Activated CD4-positive, alpha-beta T cell treated with anti-CD3 and anti-CD28 coated beads, Interleukin-10, Interleukin-2, amounts not matched to agents 100 ng/mL and 50 ng/mL, durations not matched to agents 16 hours and 8 hours (primary cell): ENCODE measurements around the gene CCDC78.

Experiments
- DNase-seq: peaks from one replicate; pipeline ENCODE4 v3.0.0-alpha.2; 2020

Gene CCDC78

DNA sequence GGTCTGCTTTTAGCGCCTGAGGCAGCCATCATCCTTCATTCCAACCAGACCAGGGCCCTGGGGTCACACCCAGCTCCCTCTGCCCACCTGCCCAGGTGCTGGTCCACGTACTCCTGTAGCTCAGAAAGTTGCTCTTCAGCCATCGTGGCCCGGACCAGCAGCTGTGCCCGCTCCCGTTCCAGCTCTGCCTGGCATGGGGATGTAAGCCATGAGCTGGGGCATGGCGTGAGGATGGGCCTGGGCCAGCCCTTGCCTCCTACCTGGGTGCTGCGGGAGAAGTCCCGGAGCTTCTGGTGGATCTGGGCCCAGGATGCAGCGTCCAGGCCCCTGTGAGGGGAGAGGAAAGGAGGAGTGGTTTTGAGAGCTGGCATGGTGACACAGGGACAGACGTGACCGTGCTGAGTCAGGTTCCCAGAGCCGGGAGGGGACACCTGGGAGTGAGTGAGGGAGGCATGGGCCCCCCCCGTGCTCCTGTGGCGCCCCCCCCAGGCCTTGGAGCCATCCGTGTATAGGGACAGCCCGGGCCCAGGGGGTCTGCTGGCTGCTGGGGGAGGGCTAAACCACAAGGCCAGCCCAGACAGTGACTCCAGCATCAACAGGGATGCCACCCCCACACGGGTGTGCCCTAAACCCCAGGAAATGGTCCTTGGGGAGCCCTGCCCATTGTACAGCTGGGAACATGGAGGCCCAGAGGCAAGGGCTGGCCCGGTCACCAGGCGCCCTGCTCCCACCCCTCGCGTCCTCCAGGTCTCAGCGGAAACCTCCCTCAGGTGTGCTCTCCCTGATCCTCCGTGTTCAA lies 3.2 kb downstream of the CCDC78 start:
- no peak for DNase-seq

DNA sequence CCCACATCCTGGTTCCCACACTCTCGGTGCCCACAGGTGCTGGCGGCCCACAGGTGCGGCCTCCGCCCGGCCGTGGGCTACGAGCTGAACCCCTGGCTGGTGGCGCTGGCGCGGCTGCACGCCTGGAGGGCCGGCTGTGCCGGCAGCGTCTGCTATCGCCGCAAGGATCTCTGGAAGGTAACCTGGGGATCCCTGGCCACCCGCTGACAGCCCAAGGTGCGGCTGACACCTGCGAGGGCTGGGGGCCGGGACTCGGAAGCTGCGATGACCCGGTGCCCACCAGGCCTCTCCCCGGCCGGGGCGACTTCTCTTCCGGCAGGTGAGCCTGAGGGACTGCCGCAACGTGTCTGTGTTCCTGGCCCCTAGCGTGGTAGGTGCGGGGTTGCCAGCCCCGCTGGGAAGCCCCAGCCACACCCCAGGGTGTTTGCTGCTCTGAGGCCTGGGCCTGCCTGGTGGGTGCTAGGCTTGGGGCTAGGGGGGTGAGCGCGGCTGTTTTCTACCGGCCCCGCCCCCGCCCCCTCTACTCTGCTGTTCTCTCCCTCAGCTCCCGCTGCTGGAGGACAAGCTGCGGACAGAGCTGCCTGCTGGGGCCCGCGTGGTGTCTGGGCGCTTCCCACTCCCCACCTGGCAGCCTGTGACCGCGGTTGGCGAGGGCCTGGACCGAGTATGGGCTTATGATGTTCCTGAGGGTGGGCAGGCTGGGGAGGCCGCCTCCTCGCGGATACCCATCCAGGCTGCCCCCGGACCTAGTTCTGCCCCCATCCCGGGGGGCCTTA lies 4.3 kb downstream of the CCDC78 start:
- no peak for DNase-seq

DNA sequence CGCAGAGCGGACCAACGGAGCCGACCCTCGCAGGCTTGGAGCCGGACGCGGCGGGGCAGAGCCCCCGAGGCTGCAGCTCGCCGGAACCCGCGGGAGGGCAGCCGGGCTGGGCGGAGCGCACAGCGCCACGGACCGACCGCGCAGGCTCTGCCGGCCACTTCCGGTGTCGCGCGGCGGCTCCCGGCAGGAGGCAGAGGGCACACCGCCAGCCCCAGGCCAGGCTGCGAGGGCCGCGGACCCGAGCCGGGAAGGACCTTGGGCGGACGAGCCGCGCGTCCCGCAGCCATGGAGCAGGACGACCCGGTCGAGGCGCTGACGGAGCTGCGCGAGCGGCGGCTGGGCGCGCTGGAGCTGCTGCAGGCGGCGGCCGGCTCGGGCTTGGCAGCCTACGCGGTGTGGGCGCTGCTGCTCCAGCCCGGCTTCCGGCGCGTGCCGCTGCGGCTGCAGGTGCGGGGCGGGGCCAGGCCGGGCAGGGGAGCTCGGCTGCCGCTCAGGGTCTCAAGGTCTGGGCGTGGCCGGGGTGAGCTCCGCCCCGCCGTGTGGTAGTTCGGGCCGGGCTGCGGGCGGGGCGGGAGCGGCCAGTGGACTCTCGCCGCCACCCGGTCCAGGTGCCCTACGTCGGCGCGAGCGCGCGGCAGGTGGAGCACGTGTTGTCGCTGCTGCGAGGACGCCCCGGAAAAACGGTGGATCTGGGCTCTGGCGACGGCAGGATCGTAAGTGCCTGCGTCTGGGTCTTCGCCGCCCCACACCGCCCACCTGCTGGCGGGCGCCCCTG lies 5.1 kb downstream of the CCDC78 start, which contains the start of gene ANTKMT:
ANTKMT (plus strand) TSS at position 157 of the 775 bp plus-strand sequence; CDS start at position 286, 129 bp downstream.
- peak; percentile 91 for DNase-seq

DNA sequence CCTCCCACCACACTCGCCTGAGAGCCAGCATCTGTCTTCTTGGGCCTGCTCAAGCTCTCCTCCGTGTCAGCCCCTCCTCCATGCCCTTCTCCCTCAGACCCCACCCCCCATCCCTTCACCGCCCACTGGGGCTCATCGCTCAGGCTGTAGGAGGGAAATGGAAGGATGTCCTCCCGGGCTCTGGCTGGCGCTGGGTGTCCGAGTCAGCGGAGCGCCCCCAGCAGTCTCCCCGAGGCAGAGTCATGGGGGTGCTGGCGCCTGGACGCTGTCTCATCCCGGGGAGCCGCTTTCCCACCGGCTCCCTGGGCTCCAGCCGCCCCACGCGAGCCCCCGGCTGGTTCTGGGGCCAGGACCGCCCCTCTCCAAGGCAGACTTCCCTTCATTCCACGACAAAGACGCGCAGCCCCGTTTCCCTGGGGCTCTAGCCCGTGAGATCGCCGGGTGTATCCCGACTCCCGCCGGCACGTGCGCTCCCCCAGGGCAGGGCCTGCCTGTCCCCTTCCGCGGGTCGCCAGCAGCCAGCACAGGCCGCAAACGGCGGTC lies 5.7 kb downstream of the CCDC78 start:
- DNase-seq: peak; percentile 76

DNA sequence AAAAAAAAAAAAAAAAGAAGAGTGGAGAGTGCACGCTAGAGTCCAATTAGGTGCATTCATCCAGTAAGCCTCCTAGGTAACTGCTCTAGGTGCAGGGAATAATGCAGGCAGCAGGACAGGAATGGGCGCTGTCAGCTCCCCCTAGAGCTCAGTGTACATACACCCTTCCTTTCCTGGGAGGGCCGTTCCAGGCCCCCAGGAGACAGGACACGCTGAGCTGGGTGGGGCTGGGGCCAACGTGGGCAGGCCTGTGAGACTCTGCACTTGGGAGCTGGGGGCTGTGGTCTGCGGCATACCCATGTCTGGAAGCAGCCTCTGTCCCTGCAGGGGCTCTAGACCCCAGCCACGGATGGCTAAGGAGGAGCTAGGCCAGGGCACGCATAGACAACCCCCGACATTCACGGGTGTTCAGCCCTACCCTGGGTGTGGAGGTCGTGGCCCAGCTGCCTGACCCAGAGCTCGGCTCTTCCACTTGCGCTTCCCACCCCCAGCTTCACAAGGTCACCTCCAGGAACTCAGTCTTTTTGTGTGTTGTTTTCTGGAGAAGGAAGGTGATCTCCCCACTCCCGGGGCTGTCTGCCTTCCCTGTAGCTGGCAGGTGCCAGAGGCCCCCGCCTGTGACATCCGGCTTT lies 6.3 kb downstream of the CCDC78 start:
- no peak for DNase-seq

DNA sequence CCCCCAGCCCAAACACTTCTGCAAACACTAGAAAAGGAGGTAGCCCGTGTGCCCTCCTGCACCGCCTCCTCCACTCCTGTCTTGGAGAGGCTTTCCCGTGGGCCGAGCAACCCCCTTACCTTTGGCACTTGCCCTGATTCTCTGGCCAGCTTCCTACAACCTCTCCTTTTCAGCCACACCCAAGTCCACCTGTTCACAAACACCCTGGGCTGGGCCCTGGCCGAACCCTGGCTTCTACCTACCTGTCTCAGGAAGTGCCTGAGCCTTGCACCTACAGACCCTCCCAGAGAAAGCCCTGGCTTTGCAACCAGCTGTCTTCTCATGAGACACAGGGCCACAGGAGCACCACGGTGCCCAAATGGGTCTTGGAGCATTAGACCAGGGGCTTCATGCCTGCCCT lies 7.3 kb downstream of the CCDC78 start:
- DNase-seq: no peak

DNA sequence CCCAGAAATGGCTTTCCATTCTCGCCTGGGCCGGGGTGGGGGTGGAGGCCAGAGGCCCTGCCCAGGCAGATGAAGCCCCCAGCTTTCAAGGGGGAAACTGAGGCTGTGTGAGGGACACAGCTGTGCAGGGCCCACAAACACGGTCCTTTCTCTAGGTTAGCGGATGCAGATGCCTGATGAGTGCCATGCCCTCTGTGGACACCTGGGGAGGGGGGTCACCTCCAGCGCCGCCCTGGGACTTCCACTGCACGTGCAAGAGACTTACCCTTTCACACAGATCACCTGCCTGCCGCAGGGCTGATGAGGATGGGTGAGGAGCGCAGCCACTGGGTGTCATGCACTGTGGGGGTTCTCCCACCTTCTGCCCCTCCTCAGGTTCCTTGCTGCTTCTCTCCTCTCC lies 7.9 kb downstream of the CCDC78 start:
- DNase-seq: no peak

DNA sequence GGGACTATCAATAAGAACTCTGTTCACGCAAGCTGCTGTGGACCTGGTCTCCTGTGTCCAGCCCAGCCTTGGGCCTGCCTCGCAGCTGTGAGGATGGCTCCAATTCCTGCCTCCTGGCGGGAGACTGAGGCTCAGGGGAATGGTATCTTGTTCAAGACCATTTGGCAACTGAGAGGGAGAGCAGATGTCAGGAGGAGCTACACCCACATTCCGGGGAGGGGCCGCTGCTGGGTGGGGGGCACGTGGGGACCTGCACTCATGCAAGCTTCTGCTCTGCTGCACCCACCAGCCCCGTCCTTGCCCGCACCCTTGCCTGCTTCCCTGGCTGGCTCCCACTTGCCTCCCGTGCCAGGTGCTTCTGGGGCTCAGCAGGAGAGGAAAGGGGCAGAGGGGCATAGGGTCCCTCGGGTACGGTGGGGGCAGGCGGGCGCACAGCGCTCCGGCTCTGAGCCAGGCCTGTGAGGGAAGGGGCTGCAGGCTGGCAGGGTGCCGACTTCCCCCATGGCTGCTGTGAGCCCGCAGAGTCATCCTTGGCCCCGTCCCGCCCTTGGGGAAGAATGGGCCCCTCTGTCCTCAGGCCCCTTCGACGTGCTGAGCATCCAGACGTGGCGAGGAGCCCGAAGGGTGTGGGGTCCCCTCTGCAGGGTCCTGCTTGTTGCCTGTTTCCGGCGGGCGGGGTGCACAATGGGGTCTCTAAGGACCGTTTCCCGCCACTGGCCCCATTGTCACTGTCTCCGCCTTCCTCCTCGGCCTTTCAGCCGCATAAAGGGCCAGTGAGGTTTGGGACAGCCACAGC lies 8.6 kb downstream of the CCDC78 start:
- DNase-seq: no peak

DNA sequence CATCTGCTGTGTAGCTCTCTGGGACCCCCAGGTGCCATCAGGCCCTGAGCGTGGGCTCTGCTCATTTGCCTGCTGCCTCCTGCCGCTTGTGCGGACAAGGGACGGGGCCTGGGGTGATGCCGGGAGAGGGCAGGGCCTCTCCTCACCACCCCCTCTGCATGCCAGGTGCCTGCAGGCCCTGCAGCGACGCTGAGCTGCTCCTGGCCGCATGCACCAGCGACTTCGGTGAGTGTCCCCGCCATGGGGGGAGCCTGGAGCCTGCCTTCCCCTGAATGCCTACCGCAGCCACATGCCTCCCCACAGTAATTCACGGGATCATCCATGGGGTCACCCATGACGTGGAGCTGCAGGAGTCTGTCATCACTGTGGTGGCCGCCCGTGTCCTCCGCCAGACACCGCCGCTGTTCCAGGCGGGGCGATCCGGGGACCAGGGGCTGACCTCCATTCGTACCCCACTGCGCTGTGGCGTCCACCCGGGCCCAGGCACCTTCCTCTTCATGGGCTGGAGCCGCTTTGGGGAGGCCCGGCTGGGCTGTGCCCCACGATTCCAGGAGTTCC lies 9.4 kb downstream of the CCDC78 start:
- DNase-seq: no peak

DNA sequence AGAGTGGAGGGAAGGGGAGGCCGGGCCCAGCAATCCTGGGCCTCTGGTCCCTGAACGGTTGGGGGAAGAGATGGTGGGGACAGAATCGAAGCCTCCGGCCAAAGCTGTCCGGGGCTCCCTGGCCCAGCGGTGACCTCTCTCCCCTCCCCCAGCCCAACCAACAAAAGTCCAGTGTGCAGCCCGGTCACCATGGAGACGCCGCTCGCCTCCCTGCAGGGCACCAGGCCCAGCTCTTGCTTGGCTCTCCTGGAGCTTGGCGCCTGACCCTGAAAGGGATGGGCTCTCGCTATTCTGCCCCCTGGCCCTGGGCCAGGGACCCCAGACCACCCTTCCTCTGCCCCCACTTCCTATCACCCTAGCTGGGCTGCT lies 10.1 kb downstream of the CCDC78 start:
- no peak for DNase-seq

DNA sequence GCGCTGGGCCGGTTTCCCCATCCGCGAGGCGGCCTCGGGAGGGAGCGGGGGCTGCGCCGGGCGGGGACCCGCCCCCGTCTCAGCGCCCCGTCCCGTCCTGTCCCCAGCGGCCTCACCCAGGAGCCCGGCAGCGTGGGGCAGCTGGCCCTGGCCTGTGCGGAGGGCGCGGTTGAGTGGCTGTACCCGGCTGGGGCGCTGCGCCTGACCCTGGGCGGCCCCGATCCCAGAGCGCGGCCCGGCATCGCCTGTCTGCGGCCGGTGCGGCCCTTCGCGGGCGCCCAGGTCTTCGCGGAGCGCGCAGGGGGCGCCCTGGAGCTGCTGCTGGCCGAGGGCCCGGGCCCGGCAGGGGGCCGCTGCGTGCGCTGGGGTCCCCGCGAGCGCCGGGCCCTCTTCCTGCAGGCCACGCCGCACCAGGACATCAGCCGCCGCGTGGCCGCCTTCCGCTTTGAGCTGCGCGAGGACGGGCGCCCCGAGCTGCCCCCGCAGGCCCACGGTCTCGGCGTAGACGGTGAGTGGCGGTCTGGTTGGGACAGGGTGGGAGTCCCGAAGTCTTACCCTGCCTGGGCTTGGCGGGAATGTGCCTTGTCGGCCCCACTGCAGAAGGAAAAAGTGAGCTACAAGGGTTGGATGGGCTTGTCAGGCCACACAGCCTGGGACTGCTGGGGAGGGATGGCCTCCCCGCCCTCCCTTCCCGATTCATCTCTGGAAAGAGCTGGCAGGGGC lies 10.6 kb downstream of the CCDC78 start:
- no peak for DNase-seq

DNA sequence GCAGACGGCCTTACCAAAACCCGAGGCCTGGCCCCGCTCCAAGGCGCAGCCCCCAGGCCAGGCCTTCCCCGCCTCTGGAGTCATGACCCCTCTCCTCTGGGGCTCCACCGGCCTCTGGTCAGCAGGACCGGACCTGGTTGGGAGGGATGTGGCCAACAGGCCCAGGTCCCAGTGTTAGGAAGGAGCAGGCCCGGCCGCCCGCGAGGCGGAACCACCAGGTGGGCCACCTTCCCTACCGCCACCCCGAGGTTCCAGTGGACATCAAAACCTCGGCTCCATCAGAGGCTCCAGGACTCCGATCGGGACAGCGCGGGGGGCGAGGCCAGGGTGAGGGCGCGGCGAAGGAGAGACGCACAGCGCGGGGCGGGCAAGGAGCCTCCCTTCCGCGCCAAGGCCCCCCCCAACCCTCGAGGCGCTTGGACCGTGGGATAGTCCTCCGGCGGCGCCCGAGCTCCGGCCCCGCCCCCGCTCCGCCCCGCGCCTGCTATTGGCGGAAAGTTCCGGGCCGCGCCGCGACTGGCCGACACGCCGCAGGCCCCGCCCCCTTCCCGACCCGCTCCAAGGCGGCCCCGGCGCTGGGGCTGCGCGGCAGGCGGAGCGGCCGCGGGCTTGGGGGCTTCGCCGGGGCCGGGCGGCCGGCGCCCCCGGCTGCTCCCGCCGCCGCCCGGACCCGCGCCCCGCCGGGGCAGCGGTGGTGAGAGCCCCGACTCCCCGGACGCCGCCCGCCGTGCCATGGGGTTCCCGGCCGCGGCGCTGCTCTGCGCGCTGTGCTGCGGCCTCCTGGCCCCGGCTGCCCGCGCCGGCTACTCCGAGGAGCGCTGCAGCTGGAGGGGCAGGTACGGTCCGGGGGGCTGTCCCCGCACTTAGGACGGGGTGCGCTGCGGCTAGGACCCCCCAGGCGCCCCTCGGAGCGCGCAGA lies 11.4 kb downstream of the CCDC78 start, which contains the start of gene METRN:
METRN (plus strand) TSS at position 561 of the 919 bp plus-strand sequence; CDS start at position 733, 172 bp downstream.
- peak; percentile 92 for DNase-seq

DNA sequence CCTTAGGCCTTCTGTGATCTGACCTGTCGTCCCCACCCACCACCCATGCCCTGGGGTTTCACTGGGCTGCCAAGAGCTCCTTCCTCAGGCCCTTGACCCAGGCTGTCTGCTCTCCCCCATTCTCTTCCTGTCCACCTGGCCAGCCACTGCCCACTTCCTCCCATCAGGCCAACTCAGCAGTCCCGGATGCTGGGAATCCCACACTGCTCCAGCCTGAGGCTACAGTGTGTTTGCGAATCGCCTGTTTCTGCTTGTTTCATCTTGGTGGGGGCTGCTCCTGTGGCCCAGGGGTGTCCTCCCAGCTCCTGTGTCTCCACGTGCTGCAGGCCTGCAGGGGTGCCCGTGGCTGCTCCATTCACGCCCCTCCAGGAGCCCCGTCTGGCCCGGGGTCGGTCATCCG lies 12.2 kb downstream of the CCDC78 start:
- no peak for DNase-seq

DNA sequence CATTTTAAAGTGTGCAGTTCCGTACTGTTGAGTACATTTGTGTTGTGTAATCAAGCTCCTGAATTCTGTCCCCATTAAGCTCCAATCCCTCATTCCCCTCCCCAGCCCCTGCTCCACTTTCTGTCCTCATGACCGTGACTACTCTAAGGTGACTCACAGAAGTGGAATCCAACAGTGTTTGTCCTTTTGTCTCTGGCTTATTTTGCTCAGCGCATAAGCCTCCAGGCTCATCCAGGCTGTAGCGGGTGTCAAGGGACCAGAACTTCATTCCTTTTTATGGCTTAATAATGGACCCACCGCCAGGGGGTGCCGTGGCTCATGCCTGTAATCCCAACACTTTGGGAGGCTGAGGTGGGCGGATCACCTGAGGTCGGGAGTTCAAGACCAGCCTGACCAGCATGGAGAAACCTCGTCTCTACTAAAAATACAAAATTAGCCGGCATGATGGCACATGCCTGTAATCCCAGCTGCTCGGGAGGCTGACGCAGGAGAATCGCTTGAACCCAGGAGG lies 13.4 kb downstream of the CCDC78 start:
- peak; percentile 69 for DNase-seq

DNA sequence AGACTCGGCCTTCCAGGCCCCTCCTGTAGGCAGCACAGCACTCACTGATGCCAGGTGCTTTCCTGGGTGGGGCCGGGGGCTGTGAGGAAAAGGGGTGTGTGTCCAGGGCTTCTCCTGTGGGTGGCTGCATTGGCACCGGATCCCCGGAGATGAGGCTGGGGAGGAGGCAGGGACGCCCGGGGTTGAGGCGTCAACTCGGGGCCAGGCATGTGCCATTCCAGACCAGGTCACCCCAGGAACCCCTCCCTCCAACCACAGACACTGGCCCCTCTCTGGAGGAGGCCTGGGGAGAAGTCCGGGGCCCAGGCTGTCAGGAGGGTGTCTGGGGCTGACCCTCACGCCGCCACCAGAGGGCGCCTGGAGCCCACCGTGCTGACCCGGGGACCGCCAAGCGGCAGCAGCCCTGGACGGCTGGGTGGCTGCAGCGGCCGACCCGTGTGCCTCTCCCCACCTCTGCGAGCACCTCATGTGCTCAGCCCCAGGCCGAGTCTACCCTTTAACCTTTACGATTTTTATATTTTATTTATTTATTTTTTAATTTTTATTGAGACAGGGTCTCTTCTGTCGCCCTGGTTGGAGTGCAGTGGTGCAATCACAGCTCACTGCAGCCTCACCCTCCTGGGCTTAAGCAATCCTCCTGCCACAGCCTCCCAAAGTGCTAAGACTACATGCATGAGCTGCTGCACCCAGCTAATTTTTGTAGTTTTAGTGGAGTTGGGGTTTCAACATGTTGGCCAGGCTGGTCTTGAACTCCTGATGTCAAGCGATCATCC lies 14.5 kb downstream of the CCDC78 start:
- peak; percentile 83 for DNase-seq

DNA sequence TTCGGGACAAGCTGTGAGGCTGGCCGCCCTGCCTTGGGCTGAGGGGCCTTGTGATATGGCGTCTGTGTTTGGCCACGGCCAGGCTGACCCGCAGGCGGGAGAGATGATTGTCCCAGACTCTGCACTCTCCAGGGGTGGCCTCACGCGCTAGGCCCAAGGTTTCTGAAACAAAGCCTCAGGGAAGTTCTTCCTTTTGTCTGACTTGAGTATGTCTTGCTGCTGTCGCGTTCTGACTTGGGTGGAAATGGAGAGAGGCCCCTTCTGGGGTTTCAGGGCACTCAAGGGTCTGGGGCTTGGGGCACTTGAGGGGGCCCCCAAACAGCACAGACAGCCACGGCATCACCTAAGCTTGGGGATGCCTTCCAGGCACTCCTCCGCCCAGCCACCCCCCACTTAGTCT lies 15.2 kb downstream of the CCDC78 start:
- no peak for DNase-seq

DNA sequence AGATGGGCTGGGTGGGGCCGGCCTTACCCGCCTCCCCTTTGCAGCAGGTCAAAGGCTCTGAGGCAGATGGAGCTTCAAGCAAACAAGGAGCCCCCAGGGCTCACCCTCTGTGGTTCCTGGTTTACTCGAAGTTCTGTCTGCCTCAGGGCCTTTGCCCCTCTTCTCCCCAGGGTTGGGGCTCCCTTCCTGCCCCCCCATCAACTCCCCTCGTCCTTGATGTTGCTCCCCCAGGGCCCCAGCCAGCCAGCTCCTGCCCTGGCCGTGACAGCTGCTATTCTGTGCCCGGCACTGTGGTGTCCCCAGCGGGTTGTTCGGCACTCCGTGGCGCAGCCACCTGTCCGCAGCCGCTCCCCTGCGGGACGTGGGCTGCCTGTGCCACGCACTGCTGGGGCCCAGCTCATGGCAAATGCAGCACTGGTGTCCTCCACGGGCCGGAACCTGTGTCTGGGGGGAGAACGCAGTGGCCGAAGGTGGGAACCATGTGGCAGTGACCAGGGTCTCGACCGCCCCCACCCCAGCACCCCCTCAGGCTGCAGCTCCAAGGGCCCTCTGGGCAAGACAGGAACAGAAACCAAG lies 15.7 kb downstream of the CCDC78 start:
- DNase-seq: no peak
